Endometrial microvascular endothelial cells (primary cell): ENCODE measurements around the gene POMT2. TPM values are rescaled to one million over a fixed set of nuclear protein-coding genes. Genes with fewer than 3 reads are reported as not detected.
"Not testable (repeated sequence)": the region's sequence is repeated elsewhere in the genome, so short reads cannot be mapped to it uniquely, and the experiment has no call there.

Source experiments
- in situ Hi-C: cut with HindIII; loops from 2 replicates; pipeline ENCODE4 v1.10.0; 2017; ENCODE audit warnings: low sequenced_read_pairs, low pct_unique_long_range_greater_than_20kb; ENCODE audit errors: inconsistent ontology term
- total RNA-seq: library from RNA; depleted of rRNA; stranded (reverse); fragments of >200 nt; gene quantifications from one replicate; pipeline ENCODE4 v1.2.3, GENCODE V29; 2015; ENCODE audit errors: inconsistent ontology term

POMT2 gene
- total RNA-seq, 1 donor from 2014 or later, result 16.4 TPM

- in situ Hi-C loops, result no loop called here
Observed at GRCh38 chr14:77305696-77306095, 15.0 kb downstream of the POMT2 start.

- in situ Hi-C loops, result no loop called here
Observed at GRCh38 chr14:77303417-77304156, 17.1 kb downstream of the POMT2 start.

- in situ Hi-C loops, result no loop called here
Observed at GRCh38 chr14:77302926-77303325, 17.8 kb downstream of the POMT2 start.

GRCh38 chr14:77301103-77301502 lies 19.6 kb downstream of the POMT2 start:
- in situ Hi-C loops, result no loop called here

DNA sequence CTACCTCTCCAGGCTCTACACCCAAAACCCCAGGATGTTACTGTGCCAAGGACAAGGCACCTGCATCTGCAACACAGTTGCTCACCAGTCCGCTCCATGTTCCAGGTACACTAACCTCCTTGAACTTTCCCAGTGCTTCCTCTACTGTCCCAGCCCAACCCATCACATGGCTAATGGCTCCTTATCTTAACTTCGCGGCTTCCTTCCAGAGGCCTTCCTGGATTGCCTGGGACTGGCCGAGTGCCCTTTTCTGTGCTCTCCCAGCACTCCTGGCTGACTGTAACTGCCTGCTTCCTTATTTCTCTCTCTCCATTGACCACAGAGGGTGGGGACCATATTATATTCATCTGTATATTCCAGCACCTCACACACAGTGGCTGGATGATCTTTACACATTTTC lies 20.9 kb downstream of the POMT2 start:
- in situ Hi-C loops, result no loop called here

- in situ Hi-C loops, result no loop called here
Observed at GRCh38 chr14:77296906-77297305, 23.8 kb downstream of the POMT2 start.

DNA sequence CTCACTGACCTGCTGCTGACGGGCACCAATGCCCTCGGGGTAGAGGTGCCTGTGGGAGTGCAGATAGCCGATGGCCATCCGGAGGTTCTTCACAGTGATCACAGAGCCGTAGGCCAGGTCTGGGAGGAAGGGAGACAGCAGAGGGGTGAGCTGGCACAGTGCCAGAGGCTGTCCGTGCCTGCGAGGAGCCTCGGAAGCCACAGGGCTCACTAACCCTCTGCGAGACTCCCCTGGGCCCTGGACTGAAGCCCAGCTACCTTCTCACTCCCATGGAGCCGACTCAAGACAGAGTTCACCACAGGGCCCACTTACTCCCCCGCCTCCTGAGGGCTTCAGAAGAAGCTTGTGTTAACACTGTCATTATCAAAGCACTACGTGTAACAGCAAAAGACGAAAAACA lies 24.5 kb downstream of the POMT2 start:
- in situ Hi-C loops, result no loop called here

DNA sequence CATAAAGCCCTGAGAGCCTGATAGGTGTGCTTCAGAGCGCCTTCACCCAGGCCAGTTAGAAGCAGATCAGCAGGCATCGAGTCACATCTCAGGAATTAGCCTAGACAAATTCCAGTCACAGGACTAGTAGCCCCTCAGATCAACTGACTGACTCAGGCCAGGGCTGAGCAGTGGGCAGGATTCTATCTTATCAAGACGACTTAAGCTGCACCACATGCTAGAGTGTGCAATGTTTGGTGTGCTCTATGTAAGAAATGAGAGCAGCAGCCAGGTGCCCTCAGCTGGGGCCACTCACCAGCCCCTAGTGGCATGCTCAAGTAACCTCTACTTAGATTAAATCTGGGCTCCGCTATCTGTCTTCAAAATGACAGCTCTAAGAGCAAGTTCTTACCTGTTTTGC lies 30.0 kb downstream of the POMT2 start:
- in situ Hi-C loops, result no loop called here

DNA sequence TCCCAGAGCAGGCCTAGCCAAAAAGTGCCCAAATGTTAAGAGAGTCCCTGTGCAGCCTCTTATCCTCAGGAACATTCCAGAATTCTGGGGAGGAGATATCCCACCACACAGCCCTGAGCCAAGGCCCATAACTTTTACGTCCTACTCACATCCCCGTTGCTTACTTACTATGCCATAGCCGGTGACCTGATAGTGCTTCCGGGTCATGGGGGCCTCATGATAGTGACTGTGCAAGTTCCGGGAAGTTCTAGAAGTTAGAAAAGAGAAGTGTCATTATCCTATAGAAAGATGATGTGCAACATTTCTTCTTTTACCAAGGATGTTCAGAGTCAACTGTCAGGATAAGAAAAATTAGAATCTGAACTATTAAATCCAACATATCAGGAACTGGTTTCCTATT lies 34.1 kb downstream of the POMT2 start:
- in situ Hi-C loops, result no loop called here

- in situ Hi-C loops, result no loop called here
Observed at GRCh38 chr14:77284466-77284865, 36.2 kb downstream of the POMT2 start.

- in situ Hi-C loops, result no loop called here
Observed at GRCh38 chr14:77284066-77284465, 36.6 kb downstream of the POMT2 start.

- in situ Hi-C loops, result no loop called here
Observed at GRCh38 chr14:77281852-77282410, 38.8 kb downstream of the POMT2 start.

- in situ Hi-C loops, result not testable (repeated sequence)
Observed at GRCh38 chr14:77280921-77281320, 39.8 kb downstream of the POMT2 start.

DNA sequence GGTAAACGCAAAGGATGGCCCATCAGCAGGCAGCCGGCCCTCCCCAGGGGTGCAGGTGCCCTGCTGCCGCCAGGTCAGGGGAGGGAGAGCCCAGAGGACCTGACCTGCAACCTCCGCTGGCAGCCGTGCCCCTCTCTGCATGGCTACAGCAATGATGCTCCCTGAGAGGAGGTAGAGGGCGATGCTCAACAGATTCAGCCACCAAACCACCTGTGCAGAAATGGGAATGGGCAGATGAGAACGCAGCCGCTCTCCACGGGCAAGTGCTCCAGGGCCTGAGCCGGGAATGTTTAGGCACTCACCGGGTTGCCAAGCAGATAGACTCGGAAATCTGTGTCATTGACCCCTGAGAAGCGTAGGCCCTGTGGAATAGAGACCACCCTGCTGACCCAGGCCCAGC lies 41.0 kb downstream of the POMT2 start:
- in situ Hi-C loops, result no loop called here

DNA sequence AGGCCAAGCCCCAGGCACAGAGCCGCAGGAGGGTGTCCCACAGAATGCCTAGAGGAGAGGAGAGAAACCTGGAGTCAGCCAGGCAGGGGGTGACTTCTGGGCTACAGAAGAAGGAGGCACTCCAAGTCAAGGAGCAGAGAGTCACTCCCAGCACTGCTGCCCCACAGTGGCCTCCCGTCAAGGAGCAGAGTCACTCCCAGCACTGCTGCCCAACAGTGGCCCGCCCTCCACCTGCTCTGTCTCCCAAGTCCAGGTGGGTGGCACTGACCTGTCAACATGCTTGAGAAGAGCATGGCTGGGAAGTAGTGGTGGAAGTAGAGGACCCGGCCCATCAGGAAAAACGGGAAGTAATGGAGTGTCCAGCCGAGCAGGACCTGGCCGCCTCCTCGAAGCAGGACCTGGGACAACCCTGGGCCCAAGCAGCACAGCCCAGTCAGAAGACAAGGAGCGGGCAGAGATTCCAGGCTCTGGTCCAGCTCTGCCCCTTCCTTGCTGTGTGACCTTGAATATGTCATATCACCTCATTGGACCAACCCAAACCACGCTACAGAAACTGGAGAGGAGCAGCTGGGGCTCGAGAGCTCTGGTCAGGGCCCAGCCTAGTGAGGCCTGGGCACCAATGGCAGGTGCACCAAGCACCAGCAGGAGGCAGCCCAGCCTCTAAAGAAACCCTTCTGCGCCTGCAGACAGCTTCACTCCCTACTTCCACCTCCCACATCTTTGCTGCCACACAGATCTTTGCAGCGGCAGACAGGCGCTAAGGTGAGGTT lies 42.0 kb downstream of the POMT2 start:
- in situ Hi-C loops, result no loop called here

- in situ Hi-C loops, result no loop called here
Observed at GRCh38 chr14:77276959-77277358, 43.7 kb downstream of the POMT2 start.

DNA sequence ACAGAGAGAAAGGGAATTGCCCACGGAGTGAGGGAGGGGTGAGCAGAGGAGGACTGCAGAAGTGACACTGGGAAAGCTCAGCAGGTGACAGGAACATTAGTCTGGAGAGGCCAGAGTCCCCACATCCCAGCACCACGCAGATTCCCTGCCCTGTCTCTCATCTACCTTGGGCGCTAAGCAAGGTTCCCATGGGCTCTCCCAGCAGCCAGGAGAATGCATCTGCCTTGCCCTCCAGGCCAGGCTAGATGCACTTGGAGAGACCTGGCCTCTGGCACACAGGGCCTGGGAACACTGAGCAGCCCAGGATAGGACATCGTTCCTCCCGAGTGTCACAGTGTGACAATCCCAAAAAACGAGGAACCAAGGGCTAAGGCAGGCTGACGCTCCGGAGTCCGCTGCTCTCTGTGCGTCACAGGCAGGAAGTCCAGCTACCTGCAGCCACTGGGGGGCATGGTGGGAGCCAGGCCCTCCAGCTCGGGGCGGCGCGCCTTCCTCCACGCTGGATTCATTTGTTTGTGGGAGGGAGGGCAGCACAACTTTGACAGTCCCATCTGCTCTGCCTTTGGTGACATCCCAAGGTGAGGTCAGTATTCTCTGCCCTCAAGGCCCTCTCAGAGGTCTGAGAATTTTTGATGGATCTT lies 44.3 kb downstream of the POMT2 start:
- in situ Hi-C loops, result no loop called here

GRCh38 chr14:77275601-77276017 lies 45.1 kb downstream of the POMT2 start:
- in situ Hi-C loops, result no loop called here

DNA sequence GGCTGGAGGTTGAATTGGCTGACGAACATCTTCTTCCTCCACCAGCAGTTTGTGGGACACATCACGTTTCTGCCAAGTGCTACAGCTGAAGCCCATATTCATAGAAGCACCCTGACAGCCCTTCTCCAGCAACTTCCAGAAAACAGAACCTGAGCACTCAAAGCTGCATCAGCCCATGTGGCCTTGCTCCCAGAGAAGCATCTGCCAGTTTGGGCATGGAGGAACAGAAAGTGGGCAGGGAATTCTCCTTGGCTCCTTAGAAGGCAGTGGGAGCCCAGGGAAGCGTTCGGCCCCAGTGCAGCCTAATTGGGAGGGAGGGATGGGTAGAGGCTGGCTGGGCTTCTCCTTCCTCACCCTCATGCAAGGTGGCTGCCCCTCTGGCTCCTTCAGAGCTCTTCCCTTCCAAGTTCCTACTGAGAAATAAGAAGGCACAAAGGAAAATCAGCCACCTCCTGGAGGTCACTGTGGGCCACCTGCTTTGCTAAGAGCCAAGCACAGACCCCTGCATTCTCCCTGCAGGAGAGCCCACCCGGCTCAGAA lies 45.6 kb downstream of the POMT2 start:
- in situ Hi-C loops, result no loop called here
